GM12874 (cell line): ENCODE measurements around the gene NAPA.

Source experiments
- TF ChIP-seq, protein P1 (sequence below): IDR thresholded peaks from 2 replicates; pipeline ENCODE4 v1.5.1; 2011; ENCODE audit warnings: low read depth, mild to moderate bottlenecking, control low read depth, low read length, moderate library complexity; ENCODE audit not compliant: insufficient read depth

NAPA gene

DNA sequence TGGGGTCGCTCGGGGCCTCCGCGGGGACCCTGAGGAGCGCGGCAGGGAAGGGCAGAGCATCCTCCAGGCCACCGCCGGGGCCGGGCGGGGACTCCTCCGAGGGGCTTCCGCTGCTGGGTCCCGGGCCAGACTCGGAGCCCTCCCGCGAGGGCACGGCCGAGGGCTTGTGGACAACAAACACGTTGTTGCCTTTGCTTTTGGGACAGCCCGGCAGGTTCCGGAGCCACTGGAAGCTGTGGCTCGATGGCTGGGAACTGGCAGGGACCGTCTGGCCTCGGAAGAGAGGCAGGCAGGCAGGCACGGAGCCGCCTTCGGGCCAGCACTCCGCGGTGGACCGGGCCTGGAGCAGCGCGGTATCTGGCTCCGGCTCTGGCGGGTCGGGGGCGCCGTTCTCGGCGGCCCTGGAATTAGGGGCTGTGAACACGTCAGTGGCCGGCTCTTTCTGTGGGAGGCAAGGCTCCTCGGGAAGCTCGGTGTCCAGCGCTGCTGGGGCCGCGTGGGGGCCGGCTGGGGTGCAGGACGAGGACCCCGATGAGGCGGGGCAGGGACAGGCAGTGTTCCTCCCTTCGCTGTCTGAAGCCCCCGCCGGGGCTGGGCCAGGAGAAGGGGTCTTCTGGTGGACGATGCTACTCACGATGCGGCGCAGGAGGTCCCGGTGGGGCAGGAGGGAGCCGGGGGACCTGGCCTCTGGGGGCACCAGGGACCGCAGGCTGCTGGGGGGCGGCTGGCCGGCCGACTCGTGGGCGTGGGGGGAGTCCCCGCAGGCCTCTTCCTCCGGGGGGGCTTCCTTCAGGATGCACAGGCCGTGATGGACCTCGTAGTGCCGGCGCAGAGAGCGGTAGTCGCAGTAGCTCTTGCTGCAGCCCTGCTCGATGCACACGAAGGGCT lies 30.4 kb upstream of the NAPA start:
- TF ChIP-seq, protein P1, sequence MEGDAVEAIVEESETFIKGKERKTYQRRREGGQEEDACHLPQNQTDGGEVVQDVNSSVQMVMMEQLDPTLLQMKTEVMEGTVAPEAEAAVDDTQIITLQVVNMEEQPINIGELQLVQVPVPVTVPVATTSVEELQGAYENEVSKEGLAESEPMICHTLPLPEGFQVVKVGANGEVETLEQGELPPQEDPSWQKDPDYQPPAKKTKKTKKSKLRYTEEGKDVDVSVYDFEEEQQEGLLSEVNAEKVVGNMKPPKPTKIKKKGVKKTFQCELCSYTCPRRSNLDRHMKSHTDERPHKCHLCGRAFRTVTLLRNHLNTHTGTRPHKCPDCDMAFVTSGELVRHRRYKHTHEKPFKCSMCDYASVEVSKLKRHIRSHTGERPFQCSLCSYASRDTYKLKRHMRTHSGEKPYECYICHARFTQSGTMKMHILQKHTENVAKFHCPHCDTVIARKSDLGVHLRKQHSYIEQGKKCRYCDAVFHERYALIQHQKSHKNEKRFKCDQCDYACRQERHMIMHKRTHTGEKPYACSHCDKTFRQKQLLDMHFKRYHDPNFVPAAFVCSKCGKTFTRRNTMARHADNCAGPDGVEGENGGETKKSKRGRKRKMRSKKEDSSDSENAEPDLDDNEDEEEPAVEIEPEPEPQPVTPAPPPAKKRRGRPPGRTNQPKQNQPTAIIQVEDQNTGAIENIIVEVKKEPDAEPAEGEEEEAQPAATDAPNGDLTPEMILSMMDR: no peak

DNA sequence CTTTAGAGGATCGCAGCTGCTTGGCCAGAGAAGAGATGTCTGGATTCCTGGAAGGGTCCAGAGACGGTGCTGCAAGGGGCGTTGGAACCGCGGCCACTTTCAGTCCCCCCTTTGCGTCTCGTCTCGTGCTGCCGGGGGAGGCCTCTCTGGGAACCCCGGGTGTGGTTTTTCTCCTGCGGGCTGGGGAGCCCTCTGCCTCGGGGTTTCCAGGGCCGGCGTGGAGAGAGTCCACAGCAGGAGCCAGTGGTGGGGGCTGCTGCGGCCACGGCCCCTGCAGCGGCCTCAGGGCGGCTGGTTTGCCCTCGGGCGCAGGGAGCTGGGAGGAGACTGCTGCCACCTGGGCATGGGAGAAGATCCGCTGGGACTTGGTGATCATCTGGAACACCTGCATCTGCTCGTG lies 29.6 kb upstream of the NAPA start:
- TF ChIP-seq, protein P1: no peak

DNA sequence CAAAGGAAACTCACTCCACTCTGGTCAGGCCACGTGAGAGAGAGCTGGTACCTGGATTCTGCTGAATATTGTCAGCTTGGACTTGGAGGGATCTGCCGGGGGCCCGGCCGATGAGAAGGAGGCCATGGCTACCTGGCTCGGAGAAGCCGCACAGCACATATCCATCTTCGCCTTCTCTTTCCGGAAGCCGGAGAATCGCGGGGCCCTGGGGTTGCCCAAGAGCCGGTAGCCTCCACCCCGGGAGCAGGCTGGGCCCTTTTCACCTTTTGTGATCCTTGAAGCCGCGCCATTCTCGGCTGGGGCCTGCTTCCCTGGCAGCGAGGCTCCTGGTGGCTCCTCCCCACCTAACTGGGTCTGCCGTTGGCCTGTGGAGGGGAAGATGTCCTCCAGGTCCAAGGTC lies 29.2 kb upstream of the NAPA start:
- TF ChIP-seq, protein P1: no peak

DNA sequence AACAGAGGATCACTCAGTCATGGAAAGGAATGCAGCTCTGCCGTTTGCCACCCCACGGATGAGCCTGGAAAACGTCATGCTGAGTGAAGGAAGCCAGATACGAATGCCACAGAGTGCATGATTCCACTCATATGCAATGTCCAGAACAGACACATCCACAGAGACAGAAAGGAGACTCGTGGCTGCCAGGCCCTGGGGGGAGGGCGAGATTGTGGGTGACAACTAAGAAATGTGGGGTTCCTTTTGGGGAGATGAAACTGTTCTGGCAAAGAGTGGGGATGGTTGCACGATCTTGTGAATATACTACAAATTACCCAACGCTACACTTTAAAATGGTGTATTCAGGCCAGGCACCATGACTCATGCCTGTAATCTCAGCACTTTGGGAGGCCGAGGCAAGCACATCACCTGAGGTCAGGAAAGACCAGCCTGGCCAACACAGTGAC lies 27.2 kb upstream of the NAPA start:
- TF ChIP-seq, protein P1: no peak

DNA sequence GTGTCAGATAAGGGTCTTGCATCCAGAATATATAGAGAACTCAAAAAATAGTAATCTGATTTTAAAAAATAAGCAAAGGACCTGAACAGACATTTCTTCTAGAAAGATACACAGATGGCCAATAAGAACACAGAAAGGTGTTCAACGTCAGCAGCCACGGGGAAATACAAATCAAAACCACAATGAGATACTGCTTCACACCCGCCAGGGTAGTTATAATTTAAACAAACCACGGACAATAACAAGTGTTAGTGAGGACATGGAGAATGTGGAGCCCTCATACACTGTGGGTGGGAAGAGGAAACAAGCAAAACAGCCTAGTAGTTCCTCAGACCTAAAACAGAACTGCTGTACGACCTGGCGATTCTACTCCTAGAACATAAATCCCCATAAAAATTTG lies 26.7 kb upstream of the NAPA start:
- TF ChIP-seq, protein P1: no peak

DNA sequence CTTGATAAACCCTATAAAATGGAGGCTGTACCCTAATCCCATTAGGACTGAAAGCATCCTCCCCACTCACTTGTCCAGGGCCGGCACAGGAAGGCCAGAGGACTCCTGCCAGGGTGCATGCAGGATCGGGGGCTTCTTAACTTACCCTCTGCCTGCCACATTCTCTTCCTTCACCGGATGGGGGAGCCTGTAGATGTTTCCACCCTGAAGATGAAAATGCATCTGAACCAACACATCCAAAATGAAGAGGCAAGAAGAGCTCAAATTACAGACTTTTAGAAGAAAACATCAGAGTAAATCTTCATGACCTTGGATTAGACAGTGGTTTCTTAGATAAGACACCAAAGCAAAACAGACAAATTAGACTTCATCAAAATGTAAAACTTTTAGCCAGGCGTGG lies 25.9 kb upstream of the NAPA start:
- TF ChIP-seq, protein P1: no peak

DNA sequence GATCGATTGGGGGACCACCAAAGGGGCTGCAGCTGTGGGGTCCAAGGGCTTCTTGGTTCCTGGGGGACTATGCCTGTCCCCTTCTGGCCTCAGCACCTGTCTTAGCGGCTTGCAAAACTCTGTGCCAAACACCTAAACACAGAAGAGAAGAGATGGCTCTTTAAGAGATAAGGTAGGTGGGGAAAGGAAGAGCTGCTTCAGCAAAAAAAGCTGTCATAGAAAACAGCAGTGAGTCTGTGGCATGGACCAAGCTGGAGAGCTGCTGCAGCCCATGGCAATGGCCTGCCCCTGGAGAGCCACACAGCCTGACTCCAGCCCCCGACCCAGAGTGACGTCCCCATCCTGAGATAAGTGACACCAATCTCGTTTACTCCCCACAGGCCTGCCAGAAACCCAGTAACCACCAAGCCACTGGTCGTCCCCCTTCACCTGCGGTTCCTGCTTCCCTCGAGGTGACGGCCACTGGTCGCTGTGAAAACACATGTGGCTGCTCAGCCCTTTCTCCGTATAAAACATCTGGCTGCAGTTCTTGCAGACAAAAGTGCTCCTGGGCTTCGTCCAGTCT lies 25.0 kb upstream of the NAPA start:
- TF ChIP-seq, protein P1: no peak
